GM12878 (cell line): ENCODE measurements around the gene MEIS2.

Experiments
- ATF7 ChIP-seq: fragments of 450-650 bp; IDR thresholded peaks from 2 replicates; pipeline ENCODE4 v1.6.1; 2016; ENCODE audit warnings: low read depth, mild to moderate bottlenecking
- CEBPB ChIP-seq, 2 experiments: fragments of 150-350 bp in 1 of 2; IDR thresholded peaks; 2 replicates each; pipeline ENCODE4 v1.6.1; 2012 to 2014; ENCODE audit warnings: low read depth in 2 of 2, low read length in 2 of 2, borderline replicate concordance in 1 of 2, inconsistent platforms in 1 of 2
- EZH2 ChIP-seq: IDR thresholded peaks from 2 replicates; pipeline ENCODE4 v1.6.1; 2012; ENCODE audit warnings: low read depth, mild to moderate bottlenecking, control low read depth, inconsistent platforms, low read length, borderline replicate concordance; ENCODE audit not compliant: control insufficient read depth
- GABPA ChIP-seq: IDR thresholded peaks from 2 replicates; pipeline ENCODE4 v1.6.1; 2014; ENCODE audit warnings: antibody characterized with exemption, low read depth, mild to moderate bottlenecking, inconsistent platforms
- NR2F1 ChIP-seq: fragments of 450-650 bp; conservative IDR thresholded peaks from 2 replicates; pipeline ENCODE4 v1.6.1; 2017; ENCODE audit warnings: mild to moderate bottlenecking
- POLR2A ChIP-seq: IDR thresholded peaks from 2 replicates; pipeline ENCODE4 v1.6.1; 2011; ENCODE audit warnings: low read depth, mild to moderate bottlenecking, low read length
- ZNF274 ChIP-seq: IDR thresholded peaks from one replicate; pipeline ENCODE4 v1.8.0; 2011; ENCODE audit not compliant: insufficient read length, insufficient read depth
- TF ChIP-seq, protein P1 (sequence below), 3 experiments: IDR thresholded peaks in 2 of 3; conservative IDR thresholded peaks in 1 of 3; 2 replicates each; pipeline ENCODE4 v1.5.1; 2011; ENCODE audit warnings: low read depth in 3 of 3, low read length in 3 of 3, mild to moderate bottlenecking in 3 of 3, control low read depth in 2 of 3, moderate library complexity in 2 of 3, inconsistent platforms in 1 of 3, mixed read lengths in 1 of 3; ENCODE audit not compliant: control insufficient read depth in 2 of 3, insufficient read depth in 1 of 3; ENCODE audit errors: extremely low read depth in 1 of 3
- TF ChIP-seq, protein P2 (sequence below): fragments of 450-650 bp; IDR thresholded peaks from 2 replicates; pipeline ENCODE4 v1.6.1; 2017; ENCODE audit warnings: antibody characterized with exemption, mild to moderate bottlenecking, moderate library complexity
- TF ChIP-seq, protein P3 (sequence below): fragments of 150-350 bp; IDR thresholded peaks from 2 replicates; pipeline ENCODE4 v1.6.1; 2016; ENCODE audit warnings: low read depth, low read length
- TF ChIP-seq, protein P4 (sequence below): IDR thresholded peaks from 2 replicates; pipeline ENCODE4 v1.6.1; 2012; ENCODE audit warnings: low read depth, low read length, improper control_type of control experiment

DNA sequence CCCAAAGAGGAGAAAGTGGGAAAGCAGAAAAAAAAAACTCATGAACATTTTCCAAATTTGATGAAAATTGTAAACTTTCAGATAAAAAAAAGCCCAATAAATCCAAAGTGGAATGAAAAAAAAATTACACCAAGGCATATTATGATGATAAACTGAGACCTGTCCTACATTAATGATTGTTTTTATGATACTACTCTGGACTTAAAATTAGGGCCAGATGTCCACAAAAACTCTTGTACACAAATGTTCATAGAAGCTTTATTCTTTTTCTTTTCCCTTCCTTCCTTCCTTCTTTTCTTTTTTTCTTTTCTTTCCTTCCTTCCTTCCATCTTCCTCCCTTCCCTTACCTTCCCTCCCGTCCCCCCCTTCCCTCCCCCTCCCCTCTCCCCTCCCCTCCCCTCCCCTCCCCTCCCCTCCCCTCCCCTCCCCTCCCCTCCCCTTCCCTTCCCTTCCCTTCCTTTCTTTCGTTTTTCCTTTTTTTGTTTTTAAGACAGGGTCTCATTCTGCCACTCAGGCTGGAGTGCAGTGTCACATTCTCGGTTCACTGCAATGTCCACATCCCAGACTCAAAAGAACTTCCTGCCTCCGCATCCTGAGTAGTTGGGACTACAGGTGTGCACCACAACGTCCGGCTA, 243.9 kb downstream of the MEIS2 start:
- TF ChIP-seq, protein P1, sequence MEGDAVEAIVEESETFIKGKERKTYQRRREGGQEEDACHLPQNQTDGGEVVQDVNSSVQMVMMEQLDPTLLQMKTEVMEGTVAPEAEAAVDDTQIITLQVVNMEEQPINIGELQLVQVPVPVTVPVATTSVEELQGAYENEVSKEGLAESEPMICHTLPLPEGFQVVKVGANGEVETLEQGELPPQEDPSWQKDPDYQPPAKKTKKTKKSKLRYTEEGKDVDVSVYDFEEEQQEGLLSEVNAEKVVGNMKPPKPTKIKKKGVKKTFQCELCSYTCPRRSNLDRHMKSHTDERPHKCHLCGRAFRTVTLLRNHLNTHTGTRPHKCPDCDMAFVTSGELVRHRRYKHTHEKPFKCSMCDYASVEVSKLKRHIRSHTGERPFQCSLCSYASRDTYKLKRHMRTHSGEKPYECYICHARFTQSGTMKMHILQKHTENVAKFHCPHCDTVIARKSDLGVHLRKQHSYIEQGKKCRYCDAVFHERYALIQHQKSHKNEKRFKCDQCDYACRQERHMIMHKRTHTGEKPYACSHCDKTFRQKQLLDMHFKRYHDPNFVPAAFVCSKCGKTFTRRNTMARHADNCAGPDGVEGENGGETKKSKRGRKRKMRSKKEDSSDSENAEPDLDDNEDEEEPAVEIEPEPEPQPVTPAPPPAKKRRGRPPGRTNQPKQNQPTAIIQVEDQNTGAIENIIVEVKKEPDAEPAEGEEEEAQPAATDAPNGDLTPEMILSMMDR (IDR thresholded peaks at IDR 0.05 in 2 of 3, conservative IDR thresholded peaks at IDR 0.05 in 1 of 3; ENCODE audit: control insufficient read depth in 2 of 3, extremely low read depth in 1 of 3, insufficient read depth in 1 of 3, low read depth in 3 of 3, low read length in 3 of 3): no peak
- TF ChIP-seq, protein P2, sequence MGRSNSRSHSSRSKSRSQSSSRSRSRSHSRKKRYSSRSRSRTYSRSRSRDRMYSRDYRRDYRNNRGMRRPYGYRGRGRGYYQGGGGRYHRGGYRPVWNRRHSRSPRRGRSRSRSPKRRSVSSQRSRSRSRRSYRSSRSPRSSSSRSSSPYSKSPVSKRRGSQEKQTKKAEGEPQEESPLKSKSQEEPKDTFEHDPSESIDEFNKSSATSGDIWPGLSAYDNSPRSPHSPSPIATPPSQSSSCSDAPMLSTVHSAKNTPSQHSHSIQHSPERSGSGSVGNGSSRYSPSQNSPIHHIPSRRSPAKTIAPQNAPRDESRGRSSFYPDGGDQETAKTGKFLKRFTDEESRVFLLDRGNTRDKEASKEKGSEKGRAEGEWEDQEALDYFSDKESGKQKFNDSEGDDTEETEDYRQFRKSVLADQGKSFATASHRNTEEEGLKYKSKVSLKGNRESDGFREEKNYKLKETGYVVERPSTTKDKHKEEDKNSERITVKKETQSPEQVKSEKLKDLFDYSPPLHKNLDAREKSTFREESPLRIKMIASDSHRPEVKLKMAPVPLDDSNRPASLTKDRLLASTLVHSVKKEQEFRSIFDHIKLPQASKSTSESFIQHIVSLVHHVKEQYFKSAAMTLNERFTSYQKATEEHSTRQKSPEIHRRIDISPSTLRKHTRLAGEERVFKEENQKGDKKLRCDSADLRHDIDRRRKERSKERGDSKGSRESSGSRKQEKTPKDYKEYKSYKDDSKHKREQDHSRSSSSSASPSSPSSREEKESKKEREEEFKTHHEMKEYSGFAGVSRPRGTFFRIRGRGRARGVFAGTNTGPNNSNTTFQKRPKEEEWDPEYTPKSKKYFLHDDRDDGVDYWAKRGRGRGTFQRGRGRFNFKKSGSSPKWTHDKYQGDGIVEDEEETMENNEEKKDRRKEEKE: no peak
- TF ChIP-seq GABPA (no peak), CEBPB (IDR thresholded peaks at IDR 0.05; ENCODE audit: borderline replicate concordance in 1 of 2, low read depth in 2 of 2, low read length in 2 of 2) (no peak), POLR2A (no peak), EZH2 (no peak), ZNF274 (no peak), NR2F1 (no peak), ATF7 (no peak)
- TF ChIP-seq, protein P3, sequence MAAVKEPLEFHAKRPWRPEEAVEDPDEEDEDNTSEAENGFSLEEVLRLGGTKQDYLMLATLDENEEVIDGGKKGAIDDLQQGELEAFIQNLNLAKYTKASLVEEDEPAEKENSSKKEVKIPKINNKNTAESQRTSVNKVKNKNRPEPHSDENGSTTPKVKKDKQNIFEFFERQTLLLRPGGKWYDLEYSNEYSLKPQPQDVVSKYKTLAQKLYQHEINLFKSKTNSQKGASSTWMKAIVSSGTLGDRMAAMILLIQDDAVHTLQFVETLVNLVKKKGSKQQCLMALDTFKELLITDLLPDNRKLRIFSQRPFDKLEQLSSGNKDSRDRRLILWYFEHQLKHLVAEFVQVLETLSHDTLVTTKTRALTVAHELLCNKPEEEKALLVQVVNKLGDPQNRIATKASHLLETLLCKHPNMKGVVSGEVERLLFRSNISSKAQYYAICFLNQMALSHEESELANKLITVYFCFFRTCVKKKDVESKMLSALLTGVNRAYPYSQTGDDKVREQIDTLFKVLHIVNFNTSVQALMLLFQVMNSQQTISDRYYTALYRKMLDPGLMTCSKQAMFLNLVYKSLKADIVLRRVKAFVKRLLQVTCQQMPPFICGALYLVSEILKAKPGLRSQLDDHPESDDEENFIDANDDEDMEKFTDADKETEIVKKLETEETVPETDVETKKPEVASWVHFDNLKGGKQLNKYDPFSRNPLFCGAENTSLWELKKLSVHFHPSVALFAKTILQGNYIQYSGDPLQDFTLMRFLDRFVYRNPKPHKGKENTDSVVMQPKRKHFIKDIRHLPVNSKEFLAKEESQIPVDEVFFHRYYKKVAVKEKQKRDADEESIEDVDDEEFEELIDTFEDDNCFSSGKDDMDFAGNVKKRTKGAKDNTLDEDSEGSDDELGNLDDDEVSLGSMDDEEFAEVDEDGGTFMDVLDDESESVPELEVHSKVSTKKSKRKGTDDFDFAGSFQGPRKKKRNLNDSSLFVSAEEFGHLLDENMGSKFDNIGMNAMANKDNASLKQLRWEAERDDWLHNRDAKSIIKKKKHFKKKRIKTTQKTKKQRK: no peak
- TF ChIP-seq, protein P4, sequence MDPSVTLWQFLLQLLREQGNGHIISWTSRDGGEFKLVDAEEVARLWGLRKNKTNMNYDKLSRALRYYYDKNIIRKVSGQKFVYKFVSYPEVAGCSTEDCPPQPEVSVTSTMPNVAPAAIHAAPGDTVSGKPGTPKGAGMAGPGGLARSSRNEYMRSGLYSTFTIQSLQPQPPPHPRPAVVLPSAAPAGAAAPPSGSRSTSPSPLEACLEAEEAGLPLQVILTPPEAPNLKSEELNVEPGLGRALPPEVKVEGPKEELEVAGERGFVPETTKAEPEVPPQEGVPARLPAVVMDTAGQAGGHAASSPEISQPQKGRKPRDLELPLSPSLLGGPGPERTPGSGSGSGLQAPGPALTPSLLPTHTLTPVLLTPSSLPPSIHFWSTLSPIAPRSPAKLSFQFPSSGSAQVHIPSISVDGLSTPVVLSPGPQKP: no peak
